GM15510 (cell line): Measurements from ENCODE around the gene ATP2B3.

Experiments
- POLR2A ChIP-seq: IDR thresholded peaks from 3 replicates; pipeline ENCODE4 v1.6.1; 2011; ENCODE audit warnings: borderline replicate concordance; ENCODE audit not compliant: insufficient read length; ENCODE audit errors: extremely low read depth

ATP2B3 gene

DNA sequence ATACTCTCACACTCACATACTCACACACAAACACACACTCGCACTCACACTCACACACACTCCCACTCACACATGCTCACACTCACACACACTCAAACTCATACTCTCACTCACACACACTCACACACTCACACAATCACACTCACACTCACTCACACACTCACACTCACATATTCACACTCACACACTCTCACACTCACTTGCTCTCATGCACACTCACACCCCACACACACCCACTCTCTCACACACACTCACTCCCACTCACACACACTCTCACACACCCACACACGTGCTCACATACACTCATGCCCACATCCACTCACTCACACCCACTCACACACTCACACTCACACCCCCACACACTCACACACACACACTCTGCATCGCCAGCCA lies 4.9 kb upstream of the ATP2B3 start:
- TF ChIP-seq POLR2A = no peak

DNA sequence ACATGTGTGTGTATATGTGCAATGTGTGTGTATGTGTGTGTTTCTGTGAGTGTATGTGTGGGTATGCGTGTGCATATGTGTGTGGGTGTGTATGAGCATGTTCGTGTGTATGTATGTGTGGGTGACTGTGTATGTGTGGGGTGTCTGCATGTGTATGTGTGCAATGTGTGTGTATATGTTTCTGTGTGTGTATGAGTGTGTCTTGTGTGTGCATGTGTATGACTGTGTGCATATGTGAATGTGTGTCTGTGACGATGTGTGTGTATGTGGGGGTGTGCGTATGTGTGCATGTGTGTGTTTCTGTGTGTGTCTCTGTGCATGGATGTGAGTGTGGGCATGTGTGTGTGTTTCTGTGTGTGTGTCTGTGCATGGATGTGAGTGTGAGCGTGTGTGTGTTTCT lies 4.2 kb upstream of the ATP2B3 start:
- TF ChIP-seq POLR2A = no peak

DNA sequence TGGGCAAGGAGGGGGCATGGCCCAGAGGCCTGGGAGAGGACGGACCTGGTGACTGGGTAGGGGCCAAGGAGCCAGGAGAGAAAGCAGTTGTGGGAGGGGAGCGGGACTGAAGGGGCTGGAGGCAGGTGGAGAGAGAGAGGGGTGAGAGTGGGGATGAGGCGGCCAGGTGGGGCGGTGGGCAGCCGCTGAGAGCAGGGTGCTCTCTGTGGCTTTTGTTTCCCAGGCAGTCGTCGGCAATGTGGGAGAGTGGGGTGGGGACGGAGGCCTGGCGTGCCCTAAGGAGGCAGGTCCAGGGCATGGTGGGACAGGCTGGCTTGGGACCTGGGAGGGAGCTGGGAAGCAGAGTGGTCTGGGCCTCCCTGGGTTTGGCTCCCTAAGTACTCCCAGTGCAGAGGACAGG lies 3.2 kb upstream of the ATP2B3 start:
- TF ChIP-seq POLR2A = no peak

DNA sequence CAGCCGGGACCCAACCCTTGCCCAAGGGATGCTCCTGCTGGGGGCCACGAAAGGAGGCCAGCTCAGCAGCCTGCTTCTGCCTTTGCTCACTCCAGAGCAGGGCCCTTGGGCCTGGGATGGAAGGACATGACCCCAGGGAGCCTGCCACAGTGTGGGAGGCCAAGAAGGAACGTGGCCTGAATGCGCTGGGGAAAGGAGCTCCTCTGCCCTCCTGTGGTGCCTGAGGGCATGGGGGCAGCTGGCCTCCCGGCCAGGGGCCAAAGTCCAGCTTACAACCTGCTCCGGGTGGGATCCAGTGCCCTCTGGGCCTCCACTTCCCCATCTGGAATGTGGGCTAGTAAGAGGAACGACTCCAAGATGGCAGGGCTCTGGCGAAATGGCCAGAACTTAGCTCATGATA lies 2.0 kb upstream of the ATP2B3 start:
- TF ChIP-seq POLR2A = no peak

DNA sequence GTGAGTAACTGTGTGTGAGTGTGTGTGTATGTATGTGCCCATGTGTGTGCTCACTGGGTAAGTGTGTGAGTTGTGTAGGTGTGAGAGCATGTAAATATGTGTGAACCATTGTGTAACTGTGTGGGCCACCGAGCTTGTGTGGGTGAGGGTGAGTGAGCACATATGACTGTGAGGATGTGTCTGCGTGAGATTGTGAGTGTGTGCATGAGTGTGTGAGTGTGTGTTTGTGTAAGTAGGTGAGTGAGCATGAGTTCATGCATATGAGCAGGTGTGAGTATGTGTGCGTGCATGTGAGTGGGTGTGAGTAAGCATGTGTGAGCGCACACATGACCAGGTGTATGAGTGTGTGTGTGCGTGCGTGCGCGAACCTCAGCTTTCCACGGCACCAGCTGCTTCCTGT lies 1.4 kb upstream of the ATP2B3 start:
- no peak for TF ChIP-seq POLR2A

DNA sequence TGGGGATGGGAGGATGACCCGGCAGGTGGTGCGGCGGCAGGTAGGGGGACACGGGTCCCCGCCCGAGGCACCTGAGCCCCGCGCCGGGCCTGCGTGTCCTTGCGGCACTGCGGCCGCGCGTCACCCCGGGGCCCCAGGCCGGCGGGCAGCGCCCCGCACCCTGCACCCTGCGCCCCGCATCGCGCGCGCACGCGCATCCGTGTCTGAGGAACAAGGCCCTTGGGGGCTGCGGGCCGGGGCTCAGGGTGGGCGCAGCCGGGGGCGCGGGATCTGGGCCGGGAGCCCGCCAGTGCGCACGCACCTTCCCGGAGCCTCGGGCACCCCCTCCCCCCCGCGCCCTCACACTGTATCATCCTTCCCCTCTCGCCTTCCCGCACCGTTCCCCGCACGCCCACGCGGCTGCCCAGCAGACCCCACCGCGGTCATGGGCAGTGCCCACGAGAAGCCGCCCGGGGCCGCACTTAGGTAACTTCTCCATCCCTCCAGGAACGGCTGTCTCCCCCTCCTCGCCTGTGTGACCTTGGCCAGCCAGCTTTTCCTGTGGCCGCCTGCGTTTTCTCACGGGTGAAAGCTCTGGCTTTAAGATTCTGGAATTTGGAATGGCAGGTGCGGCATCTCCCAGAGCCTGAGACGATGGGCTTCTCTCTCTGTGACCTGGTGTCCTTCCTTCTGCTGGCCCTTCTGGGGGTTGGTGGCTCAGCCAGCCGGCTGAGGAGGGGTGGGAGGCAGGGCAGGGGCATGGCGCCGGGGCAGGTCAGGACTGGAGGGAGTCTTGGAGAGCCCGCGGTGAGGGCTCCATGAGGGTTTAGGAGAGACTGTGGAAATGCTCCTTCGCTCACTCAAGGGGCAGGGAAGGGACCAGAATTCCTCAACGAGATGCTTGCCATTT lies 748 bp downstream of the ATP2B3 start:
- no peak for TF ChIP-seq POLR2A

DNA sequence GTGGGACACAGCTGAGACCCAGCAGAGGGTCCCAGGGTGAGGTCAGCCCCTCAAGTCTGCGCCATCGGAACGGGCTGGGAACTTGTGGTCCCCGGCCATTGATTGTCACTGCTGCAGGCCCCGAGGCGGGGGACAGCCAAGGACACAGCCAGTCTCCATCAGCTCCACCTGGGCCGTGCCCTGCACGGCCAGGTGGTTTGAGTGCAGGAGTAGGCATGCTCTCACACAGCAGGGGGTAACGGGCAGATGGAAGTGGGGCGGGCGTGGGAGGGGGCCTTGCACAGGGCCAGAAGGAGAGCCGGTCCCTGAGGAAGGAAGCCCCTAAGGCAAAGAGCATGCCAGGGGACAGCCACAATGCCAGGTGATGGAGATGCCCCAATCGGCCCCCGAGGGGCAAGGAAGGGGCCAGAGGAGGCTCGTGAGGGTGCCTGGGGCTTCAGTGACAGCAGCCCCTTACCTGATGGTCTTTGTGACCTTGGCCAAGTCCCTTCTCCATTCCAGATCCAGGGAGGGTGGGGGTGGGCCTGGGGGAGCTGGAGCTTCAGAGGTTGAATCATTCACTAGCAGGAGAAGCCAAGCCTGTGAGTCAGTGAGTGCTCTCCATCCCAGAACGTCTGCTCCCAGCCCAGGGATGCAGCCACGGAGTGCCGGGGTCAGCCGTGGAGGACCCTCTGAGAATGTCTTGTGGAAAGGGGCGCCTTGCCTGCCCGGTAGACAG lies 2.3 kb downstream of the ATP2B3 start:
- no peak for TF ChIP-seq POLR2A

DNA sequence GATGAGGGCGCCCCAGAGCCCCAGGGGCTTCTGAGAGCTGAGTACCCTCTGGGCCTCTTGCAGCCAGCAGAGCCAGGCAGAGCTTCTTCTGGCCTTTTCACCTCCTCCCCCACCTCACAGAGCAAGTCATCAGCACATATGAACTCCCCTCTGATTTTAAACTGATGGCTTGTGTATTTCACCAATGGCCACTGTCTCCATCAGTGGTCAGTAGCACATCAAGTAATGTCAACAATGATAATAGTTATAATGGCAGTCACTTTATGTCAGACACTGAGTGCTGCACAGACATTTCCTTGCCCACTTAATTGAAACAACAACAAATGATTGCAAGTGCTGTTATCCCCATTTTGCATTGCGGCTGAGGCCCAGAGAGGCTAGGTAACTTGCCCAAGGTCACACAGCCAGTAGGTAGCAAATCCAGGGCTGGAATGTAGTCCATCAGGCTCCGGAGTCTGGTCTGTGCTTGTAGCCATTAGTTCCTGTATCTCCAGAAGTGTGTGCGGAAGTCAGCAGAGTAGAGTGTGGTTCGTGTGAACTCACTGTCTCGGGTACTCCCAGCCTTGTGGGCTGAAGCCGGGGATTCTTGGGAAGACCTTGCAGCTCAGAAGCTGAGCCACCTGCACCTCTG lies 3.0 kb downstream of the ATP2B3 start:
- TF ChIP-seq POLR2A = no peak

DNA sequence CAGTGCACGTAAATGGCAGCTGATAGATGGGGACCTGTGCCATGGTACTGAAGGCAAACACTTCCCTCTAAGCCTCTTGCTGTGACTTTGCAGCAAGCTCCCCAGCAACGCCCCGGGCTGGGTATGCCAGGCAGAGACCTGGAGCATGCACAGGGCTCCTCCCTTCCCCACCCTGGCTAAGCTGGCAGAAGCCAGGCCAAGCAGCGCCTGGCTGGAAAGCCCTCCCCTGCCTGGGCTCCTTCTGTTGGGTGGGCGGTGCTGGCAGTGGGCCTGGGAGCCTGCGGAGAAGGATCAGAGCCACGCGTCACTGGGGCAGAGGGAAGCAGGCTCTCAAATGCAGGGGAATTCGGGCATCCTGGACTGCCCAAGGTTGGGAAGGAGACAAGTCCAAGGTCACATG lies 3.6 kb downstream of the ATP2B3 start:
- TF ChIP-seq POLR2A = no peak

DNA sequence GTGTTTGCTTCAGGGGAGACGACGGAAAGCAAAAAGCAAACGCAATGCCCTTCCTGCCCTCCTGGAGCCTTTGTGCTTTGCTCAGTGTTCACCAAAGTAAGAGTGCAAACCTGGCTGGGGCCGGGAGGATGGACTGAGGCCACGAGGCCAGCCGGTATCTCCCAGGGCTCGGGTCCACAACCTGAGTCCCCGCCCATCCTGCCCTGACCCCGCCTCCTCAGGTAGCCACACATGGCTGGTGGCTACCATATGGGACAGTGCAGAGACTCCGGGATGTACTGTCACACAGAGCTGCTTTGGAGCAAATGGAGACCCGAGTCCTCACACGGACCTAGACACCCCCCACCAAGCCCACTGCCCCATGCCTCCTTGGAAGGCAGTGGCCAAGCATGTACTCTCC lies 4.8 kb downstream of the ATP2B3 start:
- TF ChIP-seq POLR2A = no peak

DNA sequence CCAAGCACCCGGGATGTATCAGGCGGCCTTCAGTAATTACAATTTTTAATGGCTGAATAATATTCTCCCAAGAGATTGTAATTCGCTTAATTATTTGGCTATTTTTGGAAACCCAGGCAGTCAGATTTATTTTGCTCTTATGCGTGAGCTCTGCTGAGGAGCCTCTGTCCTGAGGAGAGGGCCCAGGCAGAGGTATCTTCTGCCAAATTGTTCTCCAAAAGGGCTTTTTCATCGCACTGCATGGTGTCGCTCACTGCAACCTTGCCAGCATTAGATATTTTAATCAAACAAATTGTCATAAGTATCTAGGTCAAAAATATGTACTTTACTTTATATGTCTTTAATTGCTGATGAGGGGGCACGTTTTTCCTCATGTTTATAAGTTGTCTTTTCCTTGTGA lies 5.8 kb downstream of the ATP2B3 start:
- TF ChIP-seq POLR2A = no peak

DNA sequence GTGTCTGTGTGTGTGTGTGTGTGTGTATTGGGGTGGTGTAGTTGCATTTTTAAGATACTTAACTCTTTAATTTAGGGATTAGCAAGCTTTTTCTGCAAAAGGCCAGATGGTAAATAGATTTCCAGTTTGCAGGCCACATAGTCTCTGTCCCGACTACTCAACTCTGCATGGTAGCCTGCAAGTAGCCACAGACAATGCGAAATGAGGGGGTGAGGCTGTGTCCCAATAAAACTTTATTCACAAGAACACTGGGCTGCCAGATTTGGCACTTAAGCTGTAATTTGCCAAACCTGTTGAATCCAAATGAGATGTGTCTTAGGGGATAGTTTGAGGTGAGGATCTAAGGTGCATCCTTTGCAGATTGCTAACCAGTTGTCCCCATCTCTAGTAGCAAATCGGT lies 6.8 kb downstream of the ATP2B3 start:
- no peak for TF ChIP-seq POLR2A

DNA sequence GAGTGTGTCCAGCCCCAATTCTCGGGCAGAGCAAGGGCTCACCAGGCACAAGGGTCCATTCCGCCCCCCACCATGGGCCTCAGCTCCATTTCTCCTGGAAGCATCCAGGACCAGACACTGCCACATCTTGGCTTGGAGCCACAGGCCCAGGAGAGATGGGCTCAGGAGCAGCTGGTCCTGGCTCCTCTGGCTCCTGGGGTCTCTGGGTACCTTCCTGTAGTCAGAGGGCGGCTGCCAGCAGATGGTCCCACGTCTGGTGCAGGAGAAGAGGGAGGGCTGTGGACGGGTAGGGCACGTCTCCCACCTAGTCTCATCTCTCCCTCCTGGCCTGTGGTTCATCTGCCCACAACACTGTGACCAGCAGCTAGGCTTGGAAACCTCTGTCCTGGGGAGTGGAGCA lies 8.0 kb downstream of the ATP2B3 start:
- TF ChIP-seq POLR2A = no peak

DNA sequence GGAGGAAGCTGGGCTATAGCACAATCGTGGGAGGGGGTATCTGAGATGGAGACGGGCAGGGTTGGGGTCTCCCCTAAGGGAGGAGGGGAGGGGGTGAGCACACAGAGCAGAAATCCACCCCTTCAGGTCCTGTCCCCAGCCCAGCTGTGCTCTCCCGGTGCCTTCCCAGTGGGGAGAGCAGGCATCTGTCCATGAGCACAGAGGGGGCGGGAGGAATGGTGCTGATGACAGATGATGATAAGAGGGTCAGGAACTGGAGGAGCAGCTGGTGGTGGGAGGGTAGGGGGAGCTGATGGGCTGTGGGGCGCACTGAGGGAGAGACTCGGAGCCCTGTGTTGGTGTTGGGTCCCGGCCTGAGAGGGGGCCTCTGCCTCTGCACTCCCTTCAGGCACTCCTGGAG lies 8.6 kb downstream of the ATP2B3 start:
- no peak for TF ChIP-seq POLR2A

DNA sequence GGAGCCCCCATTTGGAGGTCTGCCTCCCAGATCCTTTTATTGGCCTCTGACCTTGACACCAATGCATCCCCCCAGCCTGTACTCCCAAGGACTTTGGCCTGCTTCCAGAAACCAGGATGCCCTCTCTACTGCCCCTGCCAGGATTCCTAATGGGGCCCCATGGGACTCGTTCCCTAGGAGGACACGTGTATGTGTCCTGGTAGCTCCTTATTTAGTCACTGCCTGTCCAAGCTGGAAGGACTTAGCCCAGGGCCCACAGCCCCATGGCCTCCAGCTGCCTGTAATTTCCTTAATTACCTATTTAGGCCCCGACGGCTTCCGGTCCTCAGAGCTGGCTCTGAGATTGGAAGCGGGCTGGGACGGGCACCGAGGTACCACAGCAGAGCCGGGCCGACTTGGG lies 9.4 kb downstream of the ATP2B3 start:
- no peak for TF ChIP-seq POLR2A
